Thyroid gland (tissue), 4 donors: Measurements from ENCODE around the gene SHOC2.

Experiments
- POLR2A ChIP-seq, 2 donors: fragments of 450-650 bp; IDR thresholded peaks; one replicate each; pipeline ENCODE4 v1.6.1; 2017; ENCODE audit warnings: antibody characterized with exemption in 2 of 2, mild to moderate bottlenecking in 2 of 2, moderate library complexity in 1 of 2
- TF ChIP-seq, protein P1 (sequence below), 6 experiments: fragments of 200-600 bp in 3 of 6; fragments of 450-650 bp in 3 of 6; sonication (generic) in 3 of 6; IDR thresholded peaks; one replicate each; pipeline ENCODE4 v1.5.1; 2016 to 2019; ENCODE audit warnings: antibody characterized with exemption in 6 of 6, mild to moderate bottlenecking in 2 of 6, inconsistent platforms in 1 of 6, moderate library complexity in 1 of 6

DNA sequence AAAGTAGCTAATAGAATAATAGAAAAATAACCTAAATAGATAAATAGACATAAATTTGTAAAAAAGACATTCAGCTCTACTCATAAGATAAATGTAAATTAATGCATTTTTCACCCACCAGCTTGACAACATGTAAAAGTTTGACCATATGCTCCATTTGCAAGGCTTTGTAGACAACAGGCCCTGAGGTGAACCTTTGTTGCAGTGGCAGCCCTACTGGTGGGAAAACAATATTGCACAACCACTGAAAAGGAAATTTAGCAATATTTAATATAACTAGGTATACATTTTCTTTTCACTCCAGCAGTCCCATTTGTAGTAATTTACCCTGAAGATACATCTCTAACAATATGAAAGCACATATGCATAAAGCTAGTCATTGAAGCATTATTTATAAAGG, 118.5 kb downstream of the SHOC2 start:
- TF ChIP-seq, protein P1, sequence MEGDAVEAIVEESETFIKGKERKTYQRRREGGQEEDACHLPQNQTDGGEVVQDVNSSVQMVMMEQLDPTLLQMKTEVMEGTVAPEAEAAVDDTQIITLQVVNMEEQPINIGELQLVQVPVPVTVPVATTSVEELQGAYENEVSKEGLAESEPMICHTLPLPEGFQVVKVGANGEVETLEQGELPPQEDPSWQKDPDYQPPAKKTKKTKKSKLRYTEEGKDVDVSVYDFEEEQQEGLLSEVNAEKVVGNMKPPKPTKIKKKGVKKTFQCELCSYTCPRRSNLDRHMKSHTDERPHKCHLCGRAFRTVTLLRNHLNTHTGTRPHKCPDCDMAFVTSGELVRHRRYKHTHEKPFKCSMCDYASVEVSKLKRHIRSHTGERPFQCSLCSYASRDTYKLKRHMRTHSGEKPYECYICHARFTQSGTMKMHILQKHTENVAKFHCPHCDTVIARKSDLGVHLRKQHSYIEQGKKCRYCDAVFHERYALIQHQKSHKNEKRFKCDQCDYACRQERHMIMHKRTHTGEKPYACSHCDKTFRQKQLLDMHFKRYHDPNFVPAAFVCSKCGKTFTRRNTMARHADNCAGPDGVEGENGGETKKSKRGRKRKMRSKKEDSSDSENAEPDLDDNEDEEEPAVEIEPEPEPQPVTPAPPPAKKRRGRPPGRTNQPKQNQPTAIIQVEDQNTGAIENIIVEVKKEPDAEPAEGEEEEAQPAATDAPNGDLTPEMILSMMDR (IDR thresholded peaks at IDR 0.05), result no peak
- no peak for TF ChIP-seq POLR2A (IDR thresholded peaks at IDR 0.05)
